ENCODE measurements around the gene SFT2D3. TPM values are rescaled to one million over a fixed set of nuclear protein-coding genes. Genes with fewer than 3 reads are reported as not detected.
A peak's percentile ranks its signal among the peaks of the same experiment; 100 is the strongest.

The SFT2D3 gene
- total RNA-seq, 1 donor from 2014 or later = 15.3 TPM

- DNase-seq (ENCODE audit: low spot score, unreplicated experiment) = no peak
- no peaks in the 10 kb centered on the region for H3K4me1 Mint-ChIP-seq (ENCODE audit: low read depth)
- H3K27me3 Mint-ChIP-seq = no peaks in the 10 kb centered on the region
- TF ChIP-seq, protein P1, sequence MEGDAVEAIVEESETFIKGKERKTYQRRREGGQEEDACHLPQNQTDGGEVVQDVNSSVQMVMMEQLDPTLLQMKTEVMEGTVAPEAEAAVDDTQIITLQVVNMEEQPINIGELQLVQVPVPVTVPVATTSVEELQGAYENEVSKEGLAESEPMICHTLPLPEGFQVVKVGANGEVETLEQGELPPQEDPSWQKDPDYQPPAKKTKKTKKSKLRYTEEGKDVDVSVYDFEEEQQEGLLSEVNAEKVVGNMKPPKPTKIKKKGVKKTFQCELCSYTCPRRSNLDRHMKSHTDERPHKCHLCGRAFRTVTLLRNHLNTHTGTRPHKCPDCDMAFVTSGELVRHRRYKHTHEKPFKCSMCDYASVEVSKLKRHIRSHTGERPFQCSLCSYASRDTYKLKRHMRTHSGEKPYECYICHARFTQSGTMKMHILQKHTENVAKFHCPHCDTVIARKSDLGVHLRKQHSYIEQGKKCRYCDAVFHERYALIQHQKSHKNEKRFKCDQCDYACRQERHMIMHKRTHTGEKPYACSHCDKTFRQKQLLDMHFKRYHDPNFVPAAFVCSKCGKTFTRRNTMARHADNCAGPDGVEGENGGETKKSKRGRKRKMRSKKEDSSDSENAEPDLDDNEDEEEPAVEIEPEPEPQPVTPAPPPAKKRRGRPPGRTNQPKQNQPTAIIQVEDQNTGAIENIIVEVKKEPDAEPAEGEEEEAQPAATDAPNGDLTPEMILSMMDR (IDR thresholded peaks at IDR 0.05; ENCODE audit: unreplicated experiment) = no peak
- no peak overlapping the region for H3K4me3 Mint-ChIP-seq (ENCODE audit: low read depth)
- H3K9me3 Mint-ChIP-seq (ENCODE audit: low read depth) = peaks cover 19% of the 10 kb centered on the region
- H3K27ac Mint-ChIP-seq = no peak overlapping the region
- peaks cover 2% of the 10 kb centered on the region for H3K36me3 Mint-ChIP-seq (ENCODE audit: insufficient read depth)
These were observed 10.6 kb upstream of the SFT2D3 start for GRCh38 chr2:127690696-127691095.

GRCh38 chr2:127694986-127695385 is 6.3 kb upstream of the SFT2D3 start:
- no peaks in the 10 kb centered on the region for H3K4me1 Mint-ChIP-seq (ENCODE audit: low read depth)
- H3K27me3 Mint-ChIP-seq = no peaks in the 10 kb centered on the region
- DNase-seq (ENCODE audit: low spot score, unreplicated experiment) = no peak
- peaks cover 10% of the 10 kb centered on the region for H3K9me3 Mint-ChIP-seq (ENCODE audit: low read depth)
- H3K36me3 Mint-ChIP-seq (ENCODE audit: insufficient read depth) = peaks cover 2% of the 10 kb centered on the region
- no peak overlapping the region for H3K27ac Mint-ChIP-seq
- TF ChIP-seq, protein P1 (IDR thresholded peaks at IDR 0.05; ENCODE audit: unreplicated experiment) = no peak
- no peak overlapping the region for H3K4me3 Mint-ChIP-seq (ENCODE audit: low read depth)

DNA sequence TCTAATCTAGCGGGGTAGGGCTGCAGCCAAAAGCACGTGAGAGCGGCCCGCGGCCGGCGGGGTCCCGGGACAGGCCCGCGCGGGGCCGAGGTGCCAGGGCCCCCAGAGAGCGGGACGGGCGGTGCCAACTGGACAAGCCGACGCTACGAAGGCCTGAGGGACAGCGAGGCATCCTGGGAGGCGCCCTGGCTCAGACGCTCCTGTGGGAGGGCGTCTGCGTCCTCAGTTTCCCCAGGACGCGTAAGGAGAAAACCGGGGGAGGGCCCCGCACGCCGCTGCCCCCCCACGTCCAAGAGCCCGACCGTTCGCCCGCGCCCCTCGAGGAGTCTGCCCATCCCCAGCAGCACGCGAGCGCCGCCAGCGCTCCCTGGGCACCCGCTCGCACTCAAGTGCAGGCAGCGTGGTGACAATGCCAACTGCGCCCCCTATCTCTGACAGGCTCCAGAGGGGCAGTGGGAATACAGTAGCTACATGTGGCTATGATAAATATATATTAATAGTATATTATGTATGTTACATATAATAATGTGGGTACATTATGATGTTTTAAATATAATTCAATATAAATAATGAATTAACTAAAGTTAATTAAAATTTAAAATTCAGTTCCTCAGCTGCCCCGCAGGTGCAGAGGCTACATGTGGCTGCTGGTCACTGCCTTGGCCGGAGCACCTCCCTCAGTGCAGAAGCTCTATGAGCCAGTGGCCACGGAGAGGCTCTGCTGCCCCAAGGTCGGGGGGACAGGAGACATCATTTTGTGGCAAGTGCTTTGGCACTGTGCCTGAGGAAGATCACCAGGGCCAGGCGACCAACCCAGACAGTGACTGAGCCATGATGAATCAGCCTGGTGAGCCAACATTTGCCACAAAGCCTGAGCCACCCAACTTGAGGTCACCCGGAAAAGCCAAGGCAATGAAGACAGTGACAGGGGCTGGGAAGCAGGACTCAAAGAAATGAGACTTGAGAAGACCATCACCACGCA is 5.5 kb upstream of the SFT2D3 start:
- no peak for DNase-seq (ENCODE audit: low spot score, unreplicated experiment)
- Mint-ChIP-seq H3K27me3 (no peaks in the 10 kb centered on the region), H3K9me3 (ENCODE audit: low read depth) (peaks cover 8% of the 10 kb centered on the region), H3K4me1 (ENCODE audit: low read depth) (peaks cover 7% of the 10 kb centered on the region), H3K27ac (no peak overlapping the region), H3K36me3 (ENCODE audit: insufficient read depth) (peaks cover 2% of the 10 kb centered on the region), H3K4me3 (ENCODE audit: low read depth) (no peak overlapping the region)
- TF ChIP-seq, protein P1 (IDR thresholded peaks at IDR 0.05; ENCODE audit: unreplicated experiment) = peak; percentile 55

- H3K27me3 Mint-ChIP-seq = no peaks in the 10 kb centered on the region
- H3K4me3 Mint-ChIP-seq (ENCODE audit: low read depth) = no peak overlapping the region
- no peak overlapping the region for H3K27ac Mint-ChIP-seq
- DNase-seq (ENCODE audit: low spot score, unreplicated experiment) = no peak
- H3K9me3 Mint-ChIP-seq (ENCODE audit: low read depth) = no peaks in the 10 kb centered on the region
- peaks cover 3% of the 10 kb centered on the region for H3K36me3 Mint-ChIP-seq (ENCODE audit: insufficient read depth)
- H3K4me1 Mint-ChIP-seq (ENCODE audit: low read depth) = peaks cover 12% of the 10 kb centered on the region
- TF ChIP-seq, protein P1 (IDR thresholded peaks at IDR 0.05; ENCODE audit: unreplicated experiment) = no peak
These were observed 3.7 kb upstream of the SFT2D3 start for GRCh38 chr2:127697482-127698180.

- DNase-seq (ENCODE audit: low spot score, unreplicated experiment) = no peak
- no peak overlapping the region for H3K27ac Mint-ChIP-seq
- H3K4me3 Mint-ChIP-seq (ENCODE audit: low read depth) = no peak overlapping the region
These were observed 2.5 kb upstream of the SFT2D3 start for GRCh38 chr2:127698553-127699355.

More at GRCh38 chr2:127698553-127699355, 2.5 kb upstream of the SFT2D3 start:
- Mint-ChIP-seq H3K4me1 (ENCODE audit: low read depth) (peaks cover 16% of the 10 kb centered on the region), H3K36me3 (ENCODE audit: insufficient read depth) (peaks cover 3% of the 10 kb centered on the region), H3K9me3 (ENCODE audit: low read depth) (no peaks in the 10 kb centered on the region), H3K27me3 (no peaks in the 10 kb centered on the region)
- TF ChIP-seq, protein P1 (IDR thresholded peaks at IDR 0.05; ENCODE audit: unreplicated experiment) = no peak
